GM12801 (cell line): ENCODE measurements around the gene MEX3C.

Source experiments
- CTCF ChIP-seq: IDR thresholded peaks from one replicate; pipeline ENCODE4 v1.5.1; 2011; ENCODE audit warnings: control low read depth; ENCODE audit not compliant: insufficient read length; ENCODE audit errors: extremely low read depth

Gene MEX3C

GRCh38 chr18:51170664-51171063, 26.8 kb downstream of the MEX3C start:
- no peak for TF ChIP-seq CTCF

- TF ChIP-seq CTCF, result no peak
These were observed 27.8 kb downstream of the MEX3C start for GRCh38 chr18:51169731-51170130.

- no peak for TF ChIP-seq CTCF
These were observed 28.4 kb downstream of the MEX3C start for GRCh38 chr18:51168960-51169662.

- TF ChIP-seq CTCF, result no peak
These were observed 29.3 kb downstream of the MEX3C start for GRCh38 chr18:51168026-51168742.

- no peak for TF ChIP-seq CTCF
These were observed 32.2 kb downstream of the MEX3C start for GRCh38 chr18:51165296-51165695.

GRCh38 chr18:51164761-51165281, 32.7 kb downstream of the MEX3C start:
- no peak for TF ChIP-seq CTCF

- TF ChIP-seq CTCF, result no peak
These were observed 33.1 kb downstream of the MEX3C start for GRCh38 chr18:51164342-51164741.
